Fibroblast of the aortic adventitia (primary cell): ENCODE data around the gene RBBP8. TPM values are rescaled to one million over a fixed set of nuclear protein-coding genes. Genes with fewer than 3 reads are reported as not detected.

ENCODE experiments used
- DNase-seq: peaks from one replicate; pipeline ENCODE4 v3.0.0-alpha.2; 2010; ENCODE audit warnings: low read depth
- H3K4me3 ChIP-seq: 2 replicates; pipeline ENCODE4 v1.5.1; 2011; ENCODE audit warnings: low read depth, mild to moderate bottlenecking, control low read depth, low read length, moderate library complexity
- CTCF ChIP-seq: IDR thresholded peaks from 2 replicates; pipeline ENCODE4 v1.5.1; 2011; ENCODE audit warnings: mild to moderate bottlenecking, low read length, control low read depth, inconsistent platforms; ENCODE audit not compliant: insufficient read depth
- total RNA-seq: library from RNA; depleted of rRNA; stranded (reverse); fragments of >200 nt; gene quantifications from 2 replicates; pipeline ENCODE4 v1.2.3, GENCODE V29; 2012; ENCODE audit warnings: low replicate concordance

Gene RBBP8
- total RNA-seq, 1 donor, result 80.1 TPM

- no peak for TF ChIP-seq CTCF
- DNase-seq, result no peak
- no peak overlapping the region for H3K4me3 ChIP-seq
Measured at GRCh38 chr18:22956226-22956625, 23.1 kb downstream of the RBBP8 start.

- DNase-seq, result no peak
- H3K4me3 ChIP-seq, result no peak overlapping the region
- TF ChIP-seq CTCF, result no peak
Measured at GRCh38 chr18:22961156-22961555, 28.0 kb downstream of the RBBP8 start.

- TF ChIP-seq CTCF, result no peak
- no peak overlapping the region for H3K4me3 ChIP-seq
- DNase-seq, result no peak
Measured at GRCh38 chr18:22962004-22962403, 28.9 kb downstream of the RBBP8 start.

GRCh38 chr18:22964116-22964515 lies 31.0 kb downstream of the RBBP8 start:
- peak; percentile 37 for DNase-seq
- no peak for TF ChIP-seq CTCF

GRCh38 chr18:22964722-22965121 lies 31.6 kb downstream of the RBBP8 start:
- DNase-seq, result no peak
- TF ChIP-seq CTCF, result no peak
- H3K4me3 ChIP-seq, result no peak overlapping the region

More at GRCh38 chr18:22964116-22964515, 31.0 kb downstream of the RBBP8 start:
- no peak overlapping the region for H3K4me3 ChIP-seq

- no peak for TF ChIP-seq CTCF
- DNase-seq, result peak; percentile 20
- no peak overlapping the region for H3K4me3 ChIP-seq
Measured at GRCh38 chr18:22971038-22971437, 37.9 kb downstream of the RBBP8 start.

GRCh38 chr18:22974001-22974400 lies 40.9 kb downstream of the RBBP8 start:
- no peak overlapping the region for H3K4me3 ChIP-seq
- TF ChIP-seq CTCF, result no peak
- DNase-seq, result no peak
